ENCODE data around the gene COBL. TPM values are rescaled to one million over a fixed set of nuclear protein-coding genes. Genes with fewer than 3 reads are reported as not detected.

The COBL gene
- total RNA-seq, 1 experiment from 2014 or later = 8.6 TPM

GRCh38 chr7:51350546-51350896, 33.9 kb upstream of the COBL start:
- Histone ChIP-seq H2AFZ (ENCODE audit: low read length) (peak overlapping the region; percentile 73), H3K4me2 (ENCODE audit: low read length) (peak overlapping the region; percentile 76), H3K36me3 (ENCODE audit: low read depth, low read length) (no peaks in the 10 kb centered on the region), H3F3A (ENCODE audit: low read length, unreplicated experiment) (no peaks in the 10 kb centered on the region), H3K9ac (ENCODE audit: low read length) (no peak overlapping the region), H3K4me1 (ENCODE audit: insufficient read depth, low read length) (peaks cover 12% of the 10 kb centered on the region), H3K79me2 (ENCODE audit: low read length) (no peaks in the 10 kb centered on the region), H3K4me3 (ENCODE audit: low read length) (peak overlapping the region; percentile 42), H3K9me2 (replicated peaks; ENCODE audit: low read length) (no peaks in the 10 kb centered on the region), H4K20me1 (ENCODE audit: low read length) (no peaks in the 10 kb centered on the region), H3K9me3 (ENCODE audit: low read length) (no peaks in the 10 kb centered on the region), H3K27me3 (ENCODE audit: low read length) (no peaks in the 10 kb centered on the region), H3K27ac (ENCODE audit: low read length) (peak overlapping the region; percentile 57)
- DNase-seq (no peak), ATAC-seq (no peak)
- intact Hi-C loops (cut with micrococcal nuclease) = loop anchor here (2.0 to 5.0 kb wide), 2 partner anchors 36 to 48 kb away; no protein-coding TSS in a partner anchor
- no TSS peak for BruUV-seq (replicated peaks)
- ChIA-PET CTCF (interaction anchor here (0.6 to 1.3 kb wide), 4 partner anchors 16 to 190 kb away, joined by 3 to 5 read pairs (median 4); no protein-coding TSS in a partner anchor), POLR2A (ENCODE audit: unreplicated experiment) (no interaction called here)
- TF ChIP-seq EZH2phosphoT487 (IDR thresholded peaks at IDR 0.05; ENCODE audit: borderline replicate concordance, low read length) = no peak
- TF ChIP-seq, protein P1, sequence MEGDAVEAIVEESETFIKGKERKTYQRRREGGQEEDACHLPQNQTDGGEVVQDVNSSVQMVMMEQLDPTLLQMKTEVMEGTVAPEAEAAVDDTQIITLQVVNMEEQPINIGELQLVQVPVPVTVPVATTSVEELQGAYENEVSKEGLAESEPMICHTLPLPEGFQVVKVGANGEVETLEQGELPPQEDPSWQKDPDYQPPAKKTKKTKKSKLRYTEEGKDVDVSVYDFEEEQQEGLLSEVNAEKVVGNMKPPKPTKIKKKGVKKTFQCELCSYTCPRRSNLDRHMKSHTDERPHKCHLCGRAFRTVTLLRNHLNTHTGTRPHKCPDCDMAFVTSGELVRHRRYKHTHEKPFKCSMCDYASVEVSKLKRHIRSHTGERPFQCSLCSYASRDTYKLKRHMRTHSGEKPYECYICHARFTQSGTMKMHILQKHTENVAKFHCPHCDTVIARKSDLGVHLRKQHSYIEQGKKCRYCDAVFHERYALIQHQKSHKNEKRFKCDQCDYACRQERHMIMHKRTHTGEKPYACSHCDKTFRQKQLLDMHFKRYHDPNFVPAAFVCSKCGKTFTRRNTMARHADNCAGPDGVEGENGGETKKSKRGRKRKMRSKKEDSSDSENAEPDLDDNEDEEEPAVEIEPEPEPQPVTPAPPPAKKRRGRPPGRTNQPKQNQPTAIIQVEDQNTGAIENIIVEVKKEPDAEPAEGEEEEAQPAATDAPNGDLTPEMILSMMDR (conservative IDR thresholded peaks at IDR 0.05; ENCODE audit: low read depth, low read length) = no peak
- no peak for TF ChIP-seq EZH2 (IDR thresholded peaks at IDR 0.05; ENCODE audit: low read length, unreplicated experiment)

DNA sequence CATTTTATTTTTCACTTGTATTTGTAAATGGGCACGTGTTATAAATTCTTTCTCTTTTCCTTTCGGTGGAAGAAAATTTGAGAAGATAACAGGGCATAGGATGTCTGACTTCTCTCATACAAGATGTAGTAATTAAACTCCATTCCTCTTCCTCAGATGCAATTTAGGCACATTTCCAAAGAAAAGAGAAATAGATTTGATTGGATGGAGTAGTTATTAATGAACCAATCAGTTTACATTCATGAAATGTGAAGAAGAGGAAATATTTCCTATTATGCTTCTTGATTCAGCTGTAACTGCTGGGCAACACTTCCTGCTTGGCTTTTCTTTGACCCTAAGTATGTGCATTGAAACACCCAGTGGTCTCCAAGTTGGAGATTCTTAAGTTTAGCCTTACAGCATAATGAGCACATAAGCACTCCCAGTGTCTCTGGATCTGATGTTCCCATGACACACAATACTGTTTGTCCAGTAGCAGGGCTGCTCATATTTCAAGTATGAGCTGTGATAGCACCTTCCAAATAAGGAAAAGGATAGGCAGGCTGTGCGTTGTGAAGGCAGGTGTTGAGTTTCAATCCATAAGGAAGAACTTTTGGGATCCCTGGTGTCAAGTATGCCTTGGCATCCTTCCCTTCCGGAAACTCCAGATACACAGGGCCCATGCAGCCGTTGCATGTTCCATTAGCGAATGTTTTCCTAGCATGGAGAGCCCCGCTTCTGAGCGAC, 33.4 kb upstream of the COBL start:
- ATAC-seq = peak; percentile 100
- no peaks in the 10 kb centered on the region for H3F3A ChIP-seq (ENCODE audit: low read length, unreplicated experiment)
- peaks cover 12% of the 10 kb centered on the region for H3K4me1 ChIP-seq (ENCODE audit: insufficient read depth, low read length)
- H3K36me3 ChIP-seq (ENCODE audit: low read depth, low read length) = no peaks in the 10 kb centered on the region
- no peaks in the 10 kb centered on the region for H4K20me1 ChIP-seq (ENCODE audit: low read length)
- no peaks in the 10 kb centered on the region for H3K9me2 ChIP-seq (replicated peaks; ENCODE audit: low read length)
- peak overlapping the region; percentile 73 for H2AFZ ChIP-seq (ENCODE audit: low read length)
- H3K9me3 ChIP-seq (ENCODE audit: low read length) = no peaks in the 10 kb centered on the region
- no TSS peak for BruUV-seq (replicated peaks)
- intact Hi-C loops (cut with micrococcal nuclease) = loop anchor here (2.0 to 5.0 kb wide), 2 partner anchors 35 to 48 kb away; no protein-coding TSS in a partner anchor
- peak overlapping the region; percentile 76 for H3K4me2 ChIP-seq (ENCODE audit: low read length)
- H3K27me3 ChIP-seq (ENCODE audit: low read length) = no peaks in the 10 kb centered on the region
- H3K27ac ChIP-seq (ENCODE audit: low read length) = peak overlapping the region; percentile 57
- POLR2A ChIA-PET (ENCODE audit: unreplicated experiment) = no interaction called here
- TF ChIP-seq, protein P1 (conservative IDR thresholded peaks at IDR 0.05; ENCODE audit: low read depth, low read length) = no peak
- CTCF ChIA-PET = interaction anchor here (0.6 to 1.3 kb wide), 4 partner anchors 17 to 187 kb away, joined by 3 to 5 read pairs (median 4); no protein-coding TSS in a partner anchor
- peak overlapping the region; percentile 42 for H3K4me3 ChIP-seq (ENCODE audit: low read length)
- H3K9ac ChIP-seq (ENCODE audit: low read length) = no peak overlapping the region
- H3K79me2 ChIP-seq (ENCODE audit: low read length) = no peaks in the 10 kb centered on the region
- DNase-seq = peak; percentile 92

DNA sequence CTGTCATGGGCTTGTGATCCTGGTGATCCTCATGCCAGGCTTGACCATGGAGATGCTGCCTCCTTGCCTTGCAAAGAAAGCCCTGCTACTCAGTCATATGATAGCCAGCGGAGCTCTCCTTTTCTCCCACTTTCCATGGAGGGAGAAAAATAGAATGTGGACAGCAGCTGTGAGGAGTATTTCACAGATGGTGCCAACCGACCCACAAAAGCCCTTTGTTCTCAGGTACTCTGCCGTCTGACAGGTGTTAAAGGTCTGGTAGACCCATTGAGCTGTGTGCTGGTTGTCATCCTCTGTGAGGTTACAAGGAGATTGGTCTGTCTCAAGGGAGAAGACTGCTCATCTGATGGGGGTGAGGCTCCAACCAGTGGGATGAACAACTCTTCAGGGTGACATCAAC, 29.5 kb upstream of the COBL start:
- Histone ChIP-seq H3K36me3 (ENCODE audit: low read depth, low read length) (no peaks in the 10 kb centered on the region), H3K27ac (ENCODE audit: low read length) (no peak overlapping the region), H3K4me1 (ENCODE audit: insufficient read depth, low read length) (peaks cover 18% of the 10 kb centered on the region), H3F3A (ENCODE audit: low read length, unreplicated experiment) (no peaks in the 10 kb centered on the region), H4K20me1 (ENCODE audit: low read length) (no peaks in the 10 kb centered on the region), H3K4me3 (ENCODE audit: low read length) (no peak overlapping the region), H3K9me3 (ENCODE audit: low read length) (no peaks in the 10 kb centered on the region), H3K79me2 (ENCODE audit: low read length) (no peaks in the 10 kb centered on the region), H3K9ac (ENCODE audit: low read length) (no peak overlapping the region), H3K9me2 (replicated peaks; ENCODE audit: low read length) (no peaks in the 10 kb centered on the region), H2AFZ (ENCODE audit: low read length) (no peak overlapping the region), H3K27me3 (ENCODE audit: low read length) (no peaks in the 10 kb centered on the region), H3K4me2 (ENCODE audit: low read length) (no peak overlapping the region)
- CTCF ChIA-PET = interaction anchor here (1.4 kb wide), 1 partner anchor 183 kb away, joined by 4 read pairs; no protein-coding TSS in a partner anchor
- TF ChIP-seq EZH2phosphoT487 (IDR thresholded peaks at IDR 0.05; ENCODE audit: borderline replicate concordance, low read length) (no peak), EZH2 (IDR thresholded peaks at IDR 0.05; ENCODE audit: low read length, unreplicated experiment) (no peak)
- TF ChIP-seq, protein P1 (conservative IDR thresholded peaks at IDR 0.05; ENCODE audit: low read depth, low read length) = no peak
- POLR2A ChIA-PET (ENCODE audit: unreplicated experiment) = no interaction called here
- intact Hi-C loops (cut with micrococcal nuclease) = no loop called here
- ATAC-seq (no peak), DNase-seq (no peak)
- no TSS peak for BruUV-seq (replicated peaks)

Measured in PC-3 (cell line).